OCI-LY1 (cell line): ENCODE measurements around the gene GABARAPL2.

Source experiments
- H2AFZ ChIP-seq: fragments of 200-600 bp; sonication (generic), shearing (Covaris generic); 2 replicates; pipeline ENCODE4 v1.6.0; 2014; ENCODE audit warnings: antibody characterized with exemption, mild to moderate bottlenecking, low read length
- H3F3A ChIP-seq: fragments of 200-600 bp; sonication (generic), shearing (Covaris generic); 2 replicates; pipeline ENCODE4 v1.6.0; 2014; ENCODE audit warnings: mild to moderate bottlenecking, antibody characterized with exemption, low read length, moderate library complexity; ENCODE audit not compliant: insufficient read depth
- H3K27ac ChIP-seq: fragments of 200-600 bp; sonication (generic); 2 replicates; pipeline ENCODE4 v1.5.1; 2014; ENCODE audit warnings: low read length, mixed run types, mild to moderate bottlenecking, low read depth; ENCODE audit not compliant: poor library complexity, severe bottlenecking
- H3K27me3 ChIP-seq: fragments of 200-600 bp; sonication (generic); 2 replicates; pipeline ENCODE4 v1.6.0; 2014; ENCODE audit warnings: antibody characterized with exemption, mild to moderate bottlenecking, low read length, moderate library complexity; ENCODE audit not compliant: insufficient read depth
- H3K36me3 ChIP-seq: fragments of 200-600 bp; sonication (generic); 2 replicates; pipeline ENCODE4 v1.6.1; 2014; ENCODE audit warnings: mild to moderate bottlenecking, antibody characterized with exemption, low read length, moderate library complexity, mixed read lengths; ENCODE audit not compliant: insufficient read depth
- H3K4me1 ChIP-seq: fragments of 200-600 bp; sonication (generic); 2 replicates; pipeline ENCODE4 v1.5.1; 2014; ENCODE audit warnings: mild to moderate bottlenecking, low read length, moderate library complexity; ENCODE audit not compliant: insufficient read depth, severe bottlenecking
- H3K4me2 ChIP-seq: fragments of 200-600 bp; sonication (generic), shearing (Covaris generic); 2 replicates; pipeline ENCODE4 v1.6.1; 2014; ENCODE audit warnings: low read length
- H3K4me3 ChIP-seq: fragments of 200-600 bp; sonication (generic); 2 replicates; pipeline ENCODE4 v1.5.1; 2014; ENCODE audit warnings: low read length, low read depth, mild to moderate bottlenecking, mixed read lengths; ENCODE audit not compliant: poor library complexity, severe bottlenecking
- H3K79me2 ChIP-seq: fragments of 200-600 bp; shearing (Covaris generic); 2 replicates; pipeline ENCODE4 v1.6.1; 2016; ENCODE audit warnings: mixed run types, low read length, mixed read lengths; ENCODE audit not compliant: insufficient read depth
- H3K9ac ChIP-seq: fragments of 200-600 bp; sonication (generic), shearing (Covaris generic); 2 replicates; pipeline ENCODE4 v1.6.1; 2014; ENCODE audit warnings: mild to moderate bottlenecking, low read length, mixed read lengths
- H3K9me2 ChIP-seq: fragments of 200-600 bp; sonication (generic), shearing (Covaris generic); 2 replicates; pipeline ENCODE4 v1.6.1; 2014; ENCODE audit warnings: low read depth, mild to moderate bottlenecking, low read length, mixed read lengths
- H3K9me3 ChIP-seq: fragments of 200-600 bp; shearing (Covaris generic); 2 replicates; pipeline ENCODE4 v1.6.1; 2014; ENCODE audit warnings: low read length, mixed read lengths
- H4K20me1 ChIP-seq: fragments of 200-600 bp; sonication (generic), shearing (Covaris generic); 2 replicates; pipeline ENCODE4 v1.6.0; 2016; ENCODE audit warnings: mild to moderate bottlenecking, low read length; ENCODE audit not compliant: insufficient read depth
- EZH2 ChIP-seq: fragments of 200-600 bp; sonication (generic), shearing (Covaris generic); IDR thresholded peaks from 2 replicates; pipeline ENCODE4 v1.8.0; 2017; ENCODE audit warnings: borderline replicate concordance, mixed run types, mild to moderate bottlenecking, antibody characterized with exemption, low read length, moderate library complexity, mixed read lengths
- TF ChIP-seq, protein P1 (sequence below): fragments of 200-600 bp; sonication (generic), shearing (Covaris generic); IDR thresholded peaks from 2 replicates; pipeline ENCODE4 v1.5.1; 2017; ENCODE audit warnings: mild to moderate bottlenecking, antibody characterized with exemption, low read length, moderate library complexity, mixed read lengths

Gene GABARAPL2

DNA sequence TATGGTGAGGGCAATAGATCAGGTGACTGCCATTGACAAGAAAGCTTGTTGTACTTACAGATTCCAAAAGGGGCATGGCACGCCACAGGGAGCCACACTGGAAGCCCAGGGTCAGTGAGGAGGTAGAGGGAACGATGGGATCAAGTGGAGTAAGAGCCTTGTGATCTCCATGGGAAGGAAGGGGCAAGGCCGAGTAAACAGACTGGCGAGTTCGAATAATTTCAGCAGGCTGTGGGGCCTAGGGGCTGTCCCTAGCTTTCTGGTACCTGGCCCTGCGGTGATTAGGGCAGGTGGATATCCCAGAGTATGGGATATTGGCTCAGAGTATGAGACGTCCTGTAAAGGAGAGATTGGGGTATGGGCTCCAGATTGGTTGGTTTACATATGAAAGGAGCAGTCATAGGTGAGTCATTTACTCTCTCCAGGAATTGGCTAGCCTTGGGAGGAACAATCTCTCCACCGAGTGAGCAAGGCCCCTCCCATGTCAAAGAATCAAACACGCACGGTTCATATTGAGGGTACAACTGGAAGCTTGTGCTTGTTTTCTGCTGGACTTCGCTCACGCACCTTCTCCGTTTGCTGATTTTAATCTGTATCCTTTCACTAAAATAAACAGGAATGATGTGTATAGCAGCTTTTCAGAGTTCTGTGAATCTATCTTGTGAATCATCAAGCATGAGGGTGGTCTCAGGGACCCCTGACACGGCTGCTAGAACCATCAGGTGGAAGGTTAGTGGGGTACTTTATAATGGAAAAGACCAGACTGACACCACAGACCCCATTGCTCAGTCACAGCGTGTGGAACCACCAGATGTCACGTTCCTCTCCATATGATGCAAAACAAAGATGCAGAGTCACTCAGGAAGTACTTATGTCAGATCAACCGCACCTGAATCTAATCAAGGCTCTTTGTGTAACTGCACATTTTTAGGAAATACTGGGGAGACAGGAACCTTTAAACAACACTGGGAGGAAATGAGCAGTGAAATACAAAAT, 27.9 kb downstream of the GABARAPL2 start:
- Histone ChIP-seq H3K4me2 (no peak overlapping the region), H3K4me1 (peaks cover 12% of the 10 kb centered on the region), H2AFZ (no peak overlapping the region), H3K4me3 (no peak overlapping the region), H3K27me3 (no peaks in the 10 kb centered on the region), H3K9me2 (no peaks in the 10 kb centered on the region), H3K9me3 (no peaks in the 10 kb centered on the region), H3K9ac (no peak overlapping the region), H3K79me2 (no peaks in the 10 kb centered on the region), H3K36me3 (peaks cover 40% of the 10 kb centered on the region), H3K27ac (peak overlapping the region; percentile 27), H3F3A (no peaks in the 10 kb centered on the region), H4K20me1 (no peaks in the 10 kb centered on the region)
- no peak for TF ChIP-seq EZH2
- TF ChIP-seq, protein P1, sequence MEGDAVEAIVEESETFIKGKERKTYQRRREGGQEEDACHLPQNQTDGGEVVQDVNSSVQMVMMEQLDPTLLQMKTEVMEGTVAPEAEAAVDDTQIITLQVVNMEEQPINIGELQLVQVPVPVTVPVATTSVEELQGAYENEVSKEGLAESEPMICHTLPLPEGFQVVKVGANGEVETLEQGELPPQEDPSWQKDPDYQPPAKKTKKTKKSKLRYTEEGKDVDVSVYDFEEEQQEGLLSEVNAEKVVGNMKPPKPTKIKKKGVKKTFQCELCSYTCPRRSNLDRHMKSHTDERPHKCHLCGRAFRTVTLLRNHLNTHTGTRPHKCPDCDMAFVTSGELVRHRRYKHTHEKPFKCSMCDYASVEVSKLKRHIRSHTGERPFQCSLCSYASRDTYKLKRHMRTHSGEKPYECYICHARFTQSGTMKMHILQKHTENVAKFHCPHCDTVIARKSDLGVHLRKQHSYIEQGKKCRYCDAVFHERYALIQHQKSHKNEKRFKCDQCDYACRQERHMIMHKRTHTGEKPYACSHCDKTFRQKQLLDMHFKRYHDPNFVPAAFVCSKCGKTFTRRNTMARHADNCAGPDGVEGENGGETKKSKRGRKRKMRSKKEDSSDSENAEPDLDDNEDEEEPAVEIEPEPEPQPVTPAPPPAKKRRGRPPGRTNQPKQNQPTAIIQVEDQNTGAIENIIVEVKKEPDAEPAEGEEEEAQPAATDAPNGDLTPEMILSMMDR: no peak

DNA sequence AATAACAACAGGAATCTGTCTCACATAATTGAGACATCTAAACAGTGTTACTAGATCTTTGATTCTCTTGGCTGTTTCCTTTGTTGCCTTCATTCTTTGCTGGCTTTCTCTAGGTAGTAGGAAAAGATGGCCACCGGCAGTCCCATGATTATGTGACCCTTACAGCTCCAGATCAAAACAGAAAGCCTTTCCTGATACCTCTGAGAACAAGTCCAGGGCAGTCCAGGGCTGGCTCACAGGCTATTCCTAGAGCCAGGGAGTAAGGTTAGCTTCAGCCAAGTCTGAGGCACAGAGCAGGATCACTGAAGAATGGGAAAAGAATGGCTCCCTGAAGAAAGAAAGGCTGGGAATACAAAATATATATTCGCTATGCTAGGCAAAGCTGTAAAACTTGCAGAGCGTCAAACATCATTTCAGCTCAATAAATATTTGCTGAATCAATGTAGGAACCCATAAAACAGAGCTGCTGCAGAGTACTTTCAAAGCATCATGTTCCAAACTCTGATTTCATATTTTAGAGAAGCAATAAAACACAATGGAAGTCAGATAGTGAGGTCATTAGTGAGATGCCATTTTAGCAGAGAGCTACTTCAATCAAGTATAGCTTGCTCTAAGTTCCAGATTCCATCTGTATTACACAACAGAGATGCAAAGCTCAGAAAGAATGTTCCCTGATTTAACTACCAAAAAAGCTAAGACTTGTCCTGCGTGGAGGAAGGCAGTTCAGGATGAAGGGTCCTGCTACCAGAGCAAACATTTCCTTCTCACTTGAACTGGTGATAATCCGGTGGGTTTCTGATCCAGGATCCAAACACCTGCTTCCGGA, 33.5 kb downstream of the GABARAPL2 start:
- TF ChIP-seq, protein P1: no peak
- no peak for TF ChIP-seq EZH2
- no peak overlapping the region for H3K9ac ChIP-seq
- H3K27me3 ChIP-seq: no peaks in the 10 kb centered on the region
- H3K4me1 ChIP-seq: peaks cover 8% of the 10 kb centered on the region
- no peaks in the 10 kb centered on the region for H3F3A ChIP-seq
- no peak overlapping the region for H3K4me2 ChIP-seq
- no peak overlapping the region for H3K27ac ChIP-seq
- H4K20me1 ChIP-seq: no peaks in the 10 kb centered on the region
- peaks cover 74% of the 10 kb centered on the region for H3K36me3 ChIP-seq
- no peak overlapping the region for H2AFZ ChIP-seq
- H3K79me2 ChIP-seq: no peaks in the 10 kb centered on the region
- no peaks in the 10 kb centered on the region for H3K9me2 ChIP-seq
- H3K4me3 ChIP-seq: no peak overlapping the region
- H3K9me3 ChIP-seq: no peaks in the 10 kb centered on the region

DNA sequence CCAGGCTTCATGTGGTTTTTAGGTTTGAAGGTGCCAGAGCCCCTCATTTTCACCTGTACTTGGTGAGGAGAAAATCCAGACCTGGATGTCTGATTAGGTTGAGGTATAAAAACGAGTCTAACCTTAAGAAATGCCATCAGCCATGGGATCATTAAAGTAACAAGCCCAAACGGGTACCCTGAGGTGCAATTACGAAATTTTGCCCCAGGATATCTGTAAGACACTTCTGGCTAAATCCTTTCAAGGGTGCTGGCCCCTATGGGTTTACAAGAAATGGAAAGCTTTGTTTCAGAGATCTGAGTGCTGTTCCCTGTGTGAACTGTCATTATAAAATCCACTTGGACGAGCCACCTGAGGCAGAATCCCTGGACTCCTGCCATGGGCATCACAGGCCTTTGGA, 37.1 kb downstream of the GABARAPL2 start:
- no peak overlapping the region for H3K4me3 ChIP-seq
- TF ChIP-seq, protein P1: no peak
- no peak for TF ChIP-seq EZH2
- H3K79me2 ChIP-seq: no peaks in the 10 kb centered on the region
- no peaks in the 10 kb centered on the region for H3F3A ChIP-seq
- no peak overlapping the region for H3K27ac ChIP-seq
- no peaks in the 10 kb centered on the region for H3K9me2 ChIP-seq
- no peaks in the 10 kb centered on the region for H3K27me3 ChIP-seq
- H3K36me3 ChIP-seq: peaks cover 93% of the 10 kb centered on the region
- no peaks in the 10 kb centered on the region for H3K9me3 ChIP-seq
- no peak overlapping the region for H3K4me2 ChIP-seq
- H4K20me1 ChIP-seq: no peaks in the 10 kb centered on the region
- H3K9ac ChIP-seq: no peak overlapping the region
- no peaks in the 10 kb centered on the region for H3K4me1 ChIP-seq
- no peak overlapping the region for H2AFZ ChIP-seq
